GM19467 (cell line): ENCODE measurements around the gene TBL1Y.
"Not testable (repeated sequence)": the region's sequence is repeated elsewhere in the genome, so short reads cannot be mapped to it uniquely, and the experiment has no call there.

Source experiments
- ATAC-seq: cut with Tn5 transposase; IDR thresholded peaks from one replicate; pipeline ENCODE4 v1.9.1; 2021; ENCODE audit warnings: mild to moderate bottlenecking, moderate library complexity; ENCODE audit not compliant: unreplicated experiment

TBL1Y gene

DNA sequence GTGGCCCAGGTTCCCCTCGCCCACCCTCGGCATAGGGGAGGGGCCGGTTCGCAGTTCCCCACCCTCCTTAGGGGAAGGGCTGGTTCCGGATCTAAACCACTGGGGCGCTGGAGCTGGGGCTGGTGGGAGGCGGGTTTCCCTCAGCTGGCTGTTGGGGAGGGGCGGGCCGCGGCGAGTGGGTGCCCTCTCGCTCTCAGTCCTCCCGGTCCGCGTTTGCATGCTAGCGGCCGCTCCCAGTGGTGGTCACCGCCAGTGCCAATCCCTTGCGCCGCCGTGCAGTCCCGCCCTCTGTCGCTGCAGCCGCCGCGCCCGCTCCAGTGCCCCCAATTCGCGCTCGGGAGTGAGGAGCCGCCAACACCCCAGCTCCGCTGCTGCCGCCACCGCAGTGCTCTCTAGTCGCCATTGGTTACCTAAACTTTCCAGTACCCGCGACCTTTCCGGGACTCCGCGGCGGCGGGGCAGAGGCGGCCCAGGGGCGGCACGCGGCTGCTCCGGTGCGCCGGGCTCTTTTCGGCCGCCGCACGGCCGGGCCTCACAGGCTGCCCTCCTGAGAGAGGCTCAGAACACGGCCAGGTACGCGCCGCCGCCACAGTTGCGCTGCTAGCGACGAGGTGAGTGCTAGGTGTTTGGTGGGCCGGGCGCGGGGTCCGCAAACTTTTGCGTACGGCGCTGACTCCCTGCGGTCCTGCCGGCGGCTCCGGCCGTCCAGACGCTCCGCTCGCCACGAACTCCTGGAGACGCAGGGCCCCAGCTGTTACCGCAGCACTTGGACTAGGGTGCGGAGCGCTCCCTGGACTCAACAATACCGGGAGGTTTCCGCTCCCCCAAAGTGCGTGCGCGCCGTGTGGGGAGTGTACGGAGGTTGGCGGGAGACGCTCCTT, at the start of gene TBL1Y:
TSS of gene TBL1Y (plus strand) at position 326 of the 881 bp plus-strand sequence. CDS start 114,388 bp downstream, outside the sequence.
- no peak for ATAC-seq

DNA sequence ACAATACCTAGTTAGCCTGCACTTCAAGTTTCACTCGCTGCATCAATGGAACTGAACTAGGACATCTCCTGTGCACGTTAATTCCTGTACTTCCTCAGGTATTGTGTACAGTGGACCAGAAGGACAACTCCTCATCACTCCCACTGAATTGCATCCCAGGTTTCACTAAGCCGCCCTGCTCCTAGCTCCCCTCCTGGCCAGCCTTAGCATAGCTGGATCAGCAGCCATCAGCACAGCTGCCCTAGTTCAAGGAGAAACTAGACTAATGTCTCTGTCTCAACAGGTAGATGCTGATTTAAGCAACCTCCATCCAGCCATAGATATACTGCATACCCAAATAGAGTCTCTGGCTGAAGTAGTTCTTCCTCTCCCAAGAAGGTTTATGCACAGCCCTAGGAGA, 16.0 kb upstream of the TBL1Y start:
- no peak for ATAC-seq

- no peak for ATAC-seq
Measured at GRCh38 chrY:6895236-6895635, 15.3 kb upstream of the TBL1Y start.

- not testable (repeated sequence) for ATAC-seq
Measured at GRCh38 chrY:6902116-6902515, 8.4 kb upstream of the TBL1Y start.

DNA sequence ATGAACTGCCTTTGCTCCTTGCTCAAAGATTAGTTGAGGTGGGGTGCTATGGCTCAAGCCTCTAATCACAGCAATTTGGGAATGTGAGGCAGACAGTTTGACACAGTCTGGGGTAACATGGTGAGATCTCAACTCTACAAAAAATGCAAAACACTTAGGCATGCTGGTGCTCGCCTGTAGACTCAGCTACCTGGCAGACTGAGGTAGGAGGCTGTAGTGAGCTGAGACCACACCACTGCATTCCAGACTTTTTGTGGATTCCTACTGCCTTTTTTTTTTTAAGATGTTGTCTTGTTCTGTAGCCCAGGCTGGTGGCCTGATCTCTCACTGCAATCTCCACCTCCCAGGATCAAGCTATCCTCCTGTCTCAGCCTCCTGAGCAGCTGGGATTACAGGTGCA, 2.9 kb upstream of the TBL1Y start:
- ATAC-seq: no peak

DNA sequence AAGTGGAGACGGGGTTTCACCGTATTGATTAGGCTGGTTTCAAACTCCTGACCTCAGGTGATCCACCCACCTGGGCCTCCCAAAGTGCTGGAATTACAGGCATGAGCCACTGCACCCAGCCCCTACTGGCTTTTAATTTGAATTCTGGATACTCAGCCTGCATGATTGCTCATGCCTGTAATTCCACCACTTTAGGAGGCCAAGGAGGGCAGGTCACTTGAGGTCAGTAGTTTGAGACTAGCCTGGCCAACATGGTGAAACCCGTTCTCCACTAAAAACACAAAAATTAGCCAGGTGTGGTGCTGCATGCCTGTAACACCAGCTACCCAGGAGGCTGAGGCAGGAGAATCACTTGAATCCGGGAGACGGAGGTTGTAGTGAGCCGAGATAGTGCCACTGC, 2.5 kb upstream of the TBL1Y start:
- ATAC-seq: not testable (repeated sequence)

GRCh38 chrY:6909118-6909521, 1.4 kb upstream of the TBL1Y start:
- ATAC-seq: no peak

DNA sequence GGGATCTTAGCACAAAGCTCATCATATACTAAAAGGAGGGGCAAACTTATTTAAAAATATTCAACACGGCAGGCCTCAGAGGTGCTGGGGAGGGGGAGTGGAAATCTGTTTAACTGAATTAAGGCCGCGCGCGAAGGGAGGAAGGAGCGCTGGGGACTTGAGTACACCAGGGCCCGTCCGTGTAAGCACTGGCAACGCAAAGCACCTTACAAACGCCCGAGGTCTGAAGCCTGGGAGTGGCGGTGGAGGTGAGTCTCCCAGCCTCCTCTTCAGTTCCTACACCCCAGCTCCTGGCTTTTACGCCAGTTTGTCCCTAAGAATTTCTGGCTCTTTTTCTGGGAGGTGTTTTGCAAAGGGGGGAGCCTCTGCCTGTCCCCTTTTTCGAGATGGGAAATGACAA, 641 bp upstream of the TBL1Y start:
- no peak for ATAC-seq

- no peak for ATAC-seq
Measured at GRCh38 chrY:6911253-6911881, 870 bp downstream of the TBL1Y start, which contains the start of gene AMELY. TSS of gene AMELY (minus strand) at chrY:6911752. CDS start at chrY:6872608, 39,144 bp downstream.

DNA sequence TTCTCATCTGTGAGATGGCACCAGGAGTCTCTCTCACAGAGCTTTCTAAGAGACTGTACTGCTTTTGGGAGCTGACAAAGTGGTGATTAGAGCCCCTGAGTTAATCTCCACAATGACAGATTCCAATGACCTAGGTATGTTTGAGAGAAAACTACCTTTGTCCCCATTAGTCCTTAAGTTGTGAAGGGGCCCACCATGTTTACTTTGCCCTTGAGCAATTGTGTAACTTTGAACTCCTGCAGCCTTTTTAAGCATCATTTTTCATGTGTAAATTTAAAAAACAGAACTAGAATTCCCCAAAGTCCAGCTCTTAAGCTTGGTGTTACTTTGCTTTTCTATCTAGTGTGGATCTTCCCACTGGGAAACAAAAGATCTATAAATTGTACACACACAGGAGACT, 2.9 kb downstream of the TBL1Y start:
- no peak for ATAC-seq

DNA sequence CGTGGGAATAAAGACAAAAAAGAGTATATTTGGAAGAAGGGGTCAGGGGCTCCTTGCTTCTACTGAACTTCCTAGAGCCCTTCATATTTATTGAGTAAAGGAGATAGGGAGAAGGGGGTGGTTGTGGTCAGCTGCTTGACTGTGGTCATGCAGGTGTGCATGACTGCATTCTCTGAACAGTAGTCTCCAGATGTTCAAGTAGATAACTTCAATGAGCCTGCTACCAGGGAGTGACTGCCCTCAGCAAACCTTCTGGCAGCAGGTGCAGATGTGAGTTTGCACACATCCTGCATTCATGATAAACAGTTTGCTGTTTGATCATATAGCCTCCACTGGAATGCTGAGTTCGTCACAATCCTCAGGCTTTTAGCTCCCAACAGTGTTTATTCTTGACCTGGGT, 10.6 kb downstream of the TBL1Y start:
- ATAC-seq: no peak

DNA sequence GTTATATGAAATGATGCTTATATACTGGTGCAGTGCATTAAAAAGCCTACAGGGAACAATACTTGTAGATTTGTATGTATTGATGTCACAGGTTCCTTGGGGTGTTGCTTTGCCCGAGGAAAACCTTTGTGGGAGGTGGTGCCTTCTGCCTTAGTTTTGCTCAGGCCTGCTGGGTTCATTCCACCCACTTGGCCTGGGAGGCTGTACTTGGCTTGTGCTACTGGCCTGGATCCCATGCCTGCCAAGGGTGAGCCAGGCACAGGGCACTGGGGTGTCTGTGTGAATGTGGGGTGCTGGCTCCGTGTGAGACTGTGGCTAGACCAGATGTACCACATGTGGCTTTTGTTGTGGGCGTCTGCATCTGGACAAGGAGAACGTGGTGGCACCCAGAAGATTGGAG, 17.8 kb downstream of the TBL1Y start:
- ATAC-seq: no peak

DNA sequence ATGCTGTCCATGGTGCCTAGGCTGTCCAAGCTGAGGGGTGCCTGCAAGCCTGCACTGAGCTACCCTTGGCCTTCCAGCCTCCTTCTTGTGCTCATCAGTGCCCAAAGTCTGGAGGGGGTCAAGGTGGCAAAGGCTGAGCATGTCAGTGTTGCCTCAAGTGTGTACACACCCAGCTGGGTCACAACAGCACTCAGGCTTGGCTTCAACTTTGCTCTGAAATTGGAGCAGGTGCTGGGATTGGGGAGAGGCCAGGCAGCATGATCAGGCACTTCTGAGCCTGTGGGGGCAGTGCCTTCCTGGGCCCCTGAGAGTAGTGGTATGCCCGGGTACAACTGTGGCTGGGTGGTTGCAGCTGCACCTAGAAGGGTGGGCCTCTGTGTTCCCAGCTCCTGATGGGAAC, 18.7 kb downstream of the TBL1Y start:
- no peak for ATAC-seq

DNA sequence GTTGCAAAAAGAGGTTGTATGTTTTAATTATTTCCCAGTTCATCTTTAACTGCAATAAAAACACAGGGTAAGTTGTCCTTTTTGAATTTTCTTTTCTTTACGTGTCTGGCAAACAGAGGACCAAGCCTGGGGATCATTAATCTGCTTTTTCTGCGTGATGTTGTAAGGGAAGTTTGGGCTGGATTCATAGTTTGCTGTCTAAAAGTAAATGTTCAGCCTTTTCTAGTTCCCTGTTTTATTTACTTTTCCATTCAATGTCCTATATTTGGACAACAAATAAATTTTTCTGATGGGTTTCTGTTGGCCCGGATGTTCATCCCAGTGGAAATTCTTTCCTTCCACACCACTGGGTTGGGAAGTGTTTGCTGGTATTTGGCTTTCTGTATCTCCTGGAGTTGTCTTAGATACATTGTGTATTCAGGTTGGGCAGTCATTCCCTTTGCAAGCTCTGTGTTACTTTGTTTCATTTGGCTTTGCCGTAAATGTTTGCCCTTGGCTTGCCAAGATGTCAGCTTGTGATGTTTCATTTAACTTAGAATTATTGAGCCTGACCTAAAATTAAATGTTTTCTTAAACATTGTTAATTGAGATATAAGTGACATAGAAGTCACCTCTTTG, 21.4 kb downstream of the TBL1Y start:
- ATAC-seq: no peak

DNA sequence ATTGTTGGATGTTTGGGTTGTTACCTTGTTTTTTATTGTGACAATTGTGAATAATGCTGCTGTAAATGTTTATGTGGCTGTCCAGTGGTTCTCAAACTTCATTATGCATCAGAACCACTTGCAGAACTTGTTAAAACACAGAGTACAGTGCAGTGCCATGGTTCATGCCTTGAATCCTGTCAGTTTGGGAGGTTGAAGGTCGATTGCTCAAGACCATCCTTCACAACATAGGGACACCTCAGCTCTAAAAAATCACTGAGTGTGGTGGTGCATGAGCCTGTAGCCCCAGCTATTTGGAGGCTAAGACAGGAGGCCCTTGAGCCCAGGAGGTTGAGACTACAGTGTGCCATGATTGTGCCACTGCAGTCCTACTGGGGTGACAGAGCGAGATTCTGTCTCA, 25.0 kb downstream of the TBL1Y start:
- ATAC-seq: no peak

GRCh38 chrY:6947695-6948094, 37.2 kb downstream of the TBL1Y start:
- no peak for ATAC-seq

DNA sequence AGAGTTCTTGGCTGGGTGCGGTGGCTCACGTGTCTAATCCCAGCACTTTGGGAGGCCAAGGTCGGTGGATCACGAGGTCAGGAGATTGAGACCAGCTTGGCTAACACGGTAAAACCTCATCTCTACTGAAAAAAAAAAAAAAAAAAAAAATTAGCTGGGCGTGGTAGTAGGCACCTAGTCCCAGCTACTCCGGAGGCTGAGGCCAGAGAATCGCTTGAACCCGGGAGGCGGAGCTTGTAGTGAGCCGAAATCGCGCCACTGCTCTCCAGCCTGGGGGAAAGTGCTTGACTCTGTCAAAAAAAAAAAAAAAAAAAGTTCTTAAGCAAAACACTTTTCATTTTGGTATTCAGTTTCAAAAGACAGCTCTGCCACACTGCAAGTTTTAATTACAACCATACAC, 37.9 kb downstream of the TBL1Y start:
- ATAC-seq: no peak

- ATAC-seq: no peak
Measured at GRCh38 chrY:6949947-6950346, 39.5 kb downstream of the TBL1Y start.

DNA sequence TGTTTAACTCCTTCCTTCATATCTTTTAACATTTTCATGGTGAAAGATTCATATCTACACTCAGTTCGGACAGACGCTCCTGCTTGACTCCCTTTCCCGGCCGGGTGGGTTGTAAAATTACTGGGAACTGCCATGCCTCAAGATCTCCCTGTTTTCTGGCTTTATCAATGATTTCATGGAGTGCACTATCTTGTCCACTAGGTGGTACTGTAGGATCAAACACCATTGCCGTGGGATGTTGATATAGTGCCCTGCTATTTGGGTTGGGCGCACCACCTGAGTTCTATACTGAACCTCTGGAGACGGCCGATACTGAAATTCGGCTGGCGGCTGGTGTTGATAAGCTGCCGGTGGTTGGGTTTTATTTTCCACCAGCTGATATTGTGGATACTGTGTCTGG, 54.2 kb downstream of the TBL1Y start:
- ATAC-seq: no peak

GRCh38 chrY:6966521-6966920, 56.0 kb downstream of the TBL1Y start:
- no peak for ATAC-seq

GRCh38 chrY:6967736-6968135, 57.2 kb downstream of the TBL1Y start:
- ATAC-seq: no peak

GRCh38 chrY:6968191-6968590, 57.7 kb downstream of the TBL1Y start:
- no peak for ATAC-seq
